NCI-H345 (cell line): ENCODE data around the gene ACACB.

Source experiments
- DNase-seq: peaks from one replicate; lab custom pipeline; 2025; lab: John Stamatoyannopoulos, UW

The ACACB gene

DNA sequence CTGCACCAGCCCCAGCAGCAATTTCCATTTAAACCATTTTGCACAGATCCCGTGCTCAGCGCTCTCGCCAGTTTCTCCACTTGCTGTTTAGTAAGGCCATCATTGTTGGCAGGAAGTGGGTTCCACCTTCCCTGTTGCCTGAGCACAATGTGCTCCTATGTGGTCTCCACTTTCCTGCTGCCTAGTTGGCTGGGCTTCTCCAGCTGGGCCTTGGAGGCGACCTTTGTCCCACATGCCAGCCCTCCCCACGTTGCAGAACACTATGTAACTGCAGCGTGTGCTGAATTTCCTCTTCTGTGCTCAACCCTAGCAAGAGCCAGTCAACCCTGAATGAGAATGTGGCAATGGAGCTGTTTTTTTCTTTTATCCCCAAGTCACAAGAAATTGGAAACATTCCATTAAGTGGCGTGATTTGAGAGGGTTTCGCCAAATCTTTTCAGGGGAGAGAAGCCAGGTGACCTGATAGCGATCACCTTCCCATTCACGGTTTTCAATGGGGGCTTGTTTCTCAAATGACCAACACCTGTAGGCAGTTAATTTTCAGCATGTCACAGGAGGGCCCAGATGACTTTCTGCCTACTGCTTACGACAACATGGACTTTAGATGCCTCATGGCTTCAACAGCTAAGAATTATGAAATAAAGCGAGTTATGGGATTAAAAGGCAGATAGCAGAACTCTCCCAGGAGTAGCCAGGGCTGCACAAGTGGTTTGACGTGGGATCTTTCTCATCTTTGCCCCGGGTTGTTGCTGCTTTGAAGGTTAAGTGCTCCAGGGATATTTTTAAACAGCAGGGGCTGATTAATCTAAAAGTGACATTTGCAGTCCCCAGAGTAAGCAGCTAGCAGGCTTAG is at the start of gene ACACB:
ACACB (plus strand) TSS at position 830 of the 853 bp plus-strand sequence. CDS start 22,819 bp downstream, outside the sequence.
- no peak for DNase-seq

DNA sequence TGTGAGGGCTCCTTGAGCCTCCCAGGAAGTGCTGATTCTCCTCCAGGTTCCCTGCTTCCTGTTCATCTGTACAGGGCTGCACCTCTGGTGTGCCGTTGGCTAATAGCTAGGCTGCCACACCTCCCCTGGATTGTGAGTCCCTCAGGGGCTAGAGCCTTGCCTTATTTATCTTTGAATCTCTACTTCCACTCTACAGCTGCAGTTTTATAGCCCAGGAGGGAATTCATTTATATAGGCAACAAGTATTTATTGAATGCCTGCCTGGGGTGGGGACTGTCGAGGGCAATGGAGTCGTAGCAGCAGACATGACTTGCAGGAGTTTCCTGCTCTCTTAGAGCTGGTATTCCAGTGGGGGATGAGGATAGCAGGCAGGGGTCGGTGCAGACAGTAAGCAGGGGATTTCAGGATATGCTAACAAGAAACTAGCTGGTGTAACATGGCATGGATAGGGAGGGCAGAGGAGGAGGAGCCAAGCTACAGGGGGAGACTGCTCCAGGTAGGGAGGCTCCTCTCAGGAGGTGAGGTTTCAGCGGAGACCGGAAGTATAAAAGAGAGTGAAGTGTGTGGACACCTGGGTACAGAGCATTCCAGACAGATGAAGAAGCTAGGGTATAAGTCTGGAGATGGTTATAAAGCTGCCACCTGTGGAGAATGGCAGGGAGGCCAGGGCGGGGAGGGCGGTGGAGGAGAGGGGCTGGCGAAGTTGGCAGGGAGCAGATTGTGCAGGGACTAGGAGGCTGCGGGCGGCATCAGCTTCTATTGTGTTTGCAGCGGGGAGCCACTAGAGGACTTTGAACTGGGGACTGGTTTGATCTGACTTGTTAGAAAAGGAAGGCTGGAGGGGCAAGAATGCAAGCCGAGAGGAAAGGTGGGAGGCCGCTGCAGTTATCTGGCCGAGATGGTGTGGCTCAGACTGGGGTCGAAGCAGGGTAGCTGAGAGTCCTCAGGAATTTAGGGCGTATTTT is 46.8 kb upstream of the ACACB start:
- DNase-seq = no peak

DNA sequence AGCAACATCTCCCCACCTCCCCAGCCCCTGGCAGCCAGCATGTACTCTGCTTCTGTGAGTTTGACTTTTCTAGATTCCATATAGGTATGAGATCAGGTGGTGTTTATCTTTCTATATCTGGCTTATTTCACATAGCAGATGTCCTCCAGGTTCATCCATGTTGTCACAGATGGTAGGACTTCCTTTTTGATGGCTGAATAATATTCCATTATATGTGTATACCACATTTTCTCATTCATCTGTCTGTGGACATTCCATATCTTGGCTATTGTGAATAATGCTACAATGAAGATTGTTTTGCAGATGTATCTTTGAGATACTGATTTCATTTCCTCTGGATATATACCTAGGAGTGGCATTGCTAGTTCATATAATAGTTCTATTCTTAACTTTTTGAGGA is 41.5 kb upstream of the ACACB start:
- no peak for DNase-seq

DNA sequence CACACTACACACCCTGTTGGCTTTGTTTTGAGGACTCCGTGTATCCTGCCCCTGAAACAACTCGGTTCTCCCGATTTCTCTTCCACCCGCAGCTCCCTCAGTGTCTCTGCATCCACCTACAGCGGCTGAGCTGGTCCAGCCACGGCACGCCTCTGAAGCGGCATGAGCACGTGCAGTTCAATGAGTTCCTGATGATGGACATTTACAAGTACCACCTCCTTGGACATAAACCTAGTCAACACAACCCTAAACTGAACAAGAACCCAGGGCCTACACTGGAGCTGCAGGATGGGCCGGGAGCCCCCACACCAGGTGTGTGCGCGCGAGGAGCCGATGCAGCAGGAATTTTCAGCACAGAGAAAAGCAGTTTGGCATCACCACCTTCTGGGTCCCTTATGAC is 33.6 kb upstream of the ACACB start:
- no peak for DNase-seq

DNA sequence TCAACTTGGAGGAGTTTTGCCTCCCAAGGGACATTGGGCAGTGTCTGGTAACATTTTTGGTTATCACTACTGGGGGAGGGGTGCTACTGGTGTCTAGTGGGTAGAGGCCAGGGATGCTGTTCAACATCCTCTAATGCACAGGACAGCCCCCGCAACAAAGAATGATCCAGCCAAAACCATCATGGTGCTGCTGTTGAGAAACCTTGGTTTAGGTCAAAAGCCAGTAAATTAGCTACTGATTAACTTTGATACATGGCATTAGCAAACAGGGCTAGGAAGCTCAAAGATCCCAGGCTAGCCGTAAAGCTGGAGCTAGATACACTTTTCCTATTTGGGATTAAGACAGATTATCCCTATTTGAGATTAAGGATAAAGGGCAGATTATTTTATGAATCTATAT is 32.0 kb upstream of the ACACB start:
- DNase-seq = no peak

DNA sequence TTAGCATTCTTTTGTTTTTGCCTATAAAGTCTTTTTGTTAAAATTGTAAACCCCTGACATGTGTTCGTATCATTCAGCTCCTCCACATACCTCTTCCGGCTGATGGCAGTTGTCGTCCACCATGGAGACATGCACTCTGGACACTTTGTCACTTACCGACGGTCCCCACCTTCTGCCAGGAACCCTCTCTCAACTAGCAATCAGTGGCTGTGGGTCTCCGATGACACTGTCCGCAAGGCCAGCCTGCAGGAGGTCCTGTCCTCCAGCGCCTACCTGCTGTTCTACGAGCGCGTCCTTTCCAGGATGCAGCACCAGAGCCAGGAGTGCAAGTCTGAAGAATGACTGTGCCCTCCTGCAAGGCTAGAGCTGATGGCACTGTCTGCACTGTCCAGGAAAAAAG is 30.8 kb upstream of the ACACB start:
- DNase-seq = no peak

DNA sequence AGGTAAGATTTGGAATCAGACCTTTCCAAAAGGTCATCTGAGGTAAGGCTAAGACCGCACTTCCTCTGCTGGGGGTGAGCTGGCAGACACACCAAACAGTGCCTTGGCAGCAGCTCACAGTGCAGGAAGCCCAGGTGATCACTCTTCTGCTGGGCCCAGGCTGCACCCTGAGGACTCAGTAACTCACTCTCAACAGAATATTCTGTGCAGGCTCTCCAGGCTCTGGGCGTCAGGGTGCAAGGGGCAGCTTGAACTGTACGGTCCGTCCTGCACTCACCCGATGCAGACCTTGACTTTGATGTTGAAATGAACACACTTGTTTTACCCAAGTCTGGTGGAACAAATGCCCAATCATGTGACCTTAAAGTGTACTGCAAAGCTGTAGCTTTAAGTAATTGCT is 29.1 kb upstream of the ACACB start:
- DNase-seq = no peak

DNA sequence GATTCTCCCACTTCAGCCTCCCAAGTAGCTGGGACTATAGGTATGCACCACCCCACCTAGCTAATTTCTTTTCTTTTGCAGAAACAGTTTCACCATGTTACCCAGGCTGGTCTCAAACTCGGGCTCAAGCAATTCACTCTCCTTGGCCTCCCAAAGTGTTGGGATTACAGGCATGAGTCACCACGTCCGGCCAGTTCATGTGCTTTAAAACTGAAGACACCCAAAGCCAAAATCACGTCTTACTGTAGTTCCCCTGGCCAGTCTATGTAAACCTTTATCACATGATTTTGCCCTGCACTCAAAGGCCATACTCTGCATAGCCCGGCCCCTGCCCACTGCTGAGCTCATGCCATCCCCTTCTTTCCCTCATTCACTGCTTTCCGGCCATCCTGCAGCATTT is 27.6 kb upstream of the ACACB start:
- DNase-seq = no peak

DNA sequence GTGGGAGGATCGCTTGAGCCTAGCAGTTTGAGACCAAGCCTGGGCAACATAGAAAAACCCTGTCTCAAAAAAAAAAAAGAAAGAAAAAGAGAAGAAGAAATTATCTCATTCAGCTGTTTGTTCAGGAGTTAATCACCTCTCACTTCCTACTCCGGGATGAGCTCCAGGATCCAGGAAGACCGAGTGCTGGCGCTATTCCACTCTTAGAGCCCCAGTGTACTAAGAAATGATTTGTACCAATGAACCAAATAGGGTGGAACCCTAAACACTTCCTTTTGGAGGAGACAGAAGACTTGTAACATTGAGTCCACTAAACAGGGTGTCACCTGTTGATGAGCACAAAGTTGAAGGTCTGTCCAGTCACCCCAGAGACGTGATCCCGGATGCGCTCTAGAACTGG is 26.7 kb upstream of the ACACB start:
- DNase-seq = no peak

DNA sequence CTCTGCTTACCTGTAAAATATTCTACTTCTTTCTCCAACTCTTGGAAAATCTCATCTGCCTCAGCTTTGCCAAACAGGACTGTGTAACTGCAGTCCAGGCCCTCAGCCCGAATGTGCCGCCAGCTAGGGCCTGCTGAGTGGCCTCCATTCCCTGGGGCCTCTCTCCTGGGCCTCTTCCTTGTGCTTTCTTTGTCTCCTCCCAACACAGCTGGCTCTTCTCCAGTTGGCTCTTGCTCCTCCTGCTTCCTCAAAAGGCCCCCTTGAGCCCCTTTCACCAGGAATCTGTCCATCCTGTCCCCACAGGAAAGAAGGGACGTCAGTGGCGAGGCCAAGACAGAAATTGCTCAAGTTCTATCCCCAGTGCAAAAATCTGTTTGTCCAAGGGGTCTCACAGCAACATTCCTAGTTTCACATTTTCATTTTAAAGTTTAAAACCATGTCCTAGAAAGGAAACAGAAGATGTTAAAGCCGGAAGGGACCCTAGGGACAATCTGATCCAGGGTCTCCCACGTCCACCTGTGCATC is 23.8 kb upstream of the ACACB start:
- DNase-seq = no peak

DNA sequence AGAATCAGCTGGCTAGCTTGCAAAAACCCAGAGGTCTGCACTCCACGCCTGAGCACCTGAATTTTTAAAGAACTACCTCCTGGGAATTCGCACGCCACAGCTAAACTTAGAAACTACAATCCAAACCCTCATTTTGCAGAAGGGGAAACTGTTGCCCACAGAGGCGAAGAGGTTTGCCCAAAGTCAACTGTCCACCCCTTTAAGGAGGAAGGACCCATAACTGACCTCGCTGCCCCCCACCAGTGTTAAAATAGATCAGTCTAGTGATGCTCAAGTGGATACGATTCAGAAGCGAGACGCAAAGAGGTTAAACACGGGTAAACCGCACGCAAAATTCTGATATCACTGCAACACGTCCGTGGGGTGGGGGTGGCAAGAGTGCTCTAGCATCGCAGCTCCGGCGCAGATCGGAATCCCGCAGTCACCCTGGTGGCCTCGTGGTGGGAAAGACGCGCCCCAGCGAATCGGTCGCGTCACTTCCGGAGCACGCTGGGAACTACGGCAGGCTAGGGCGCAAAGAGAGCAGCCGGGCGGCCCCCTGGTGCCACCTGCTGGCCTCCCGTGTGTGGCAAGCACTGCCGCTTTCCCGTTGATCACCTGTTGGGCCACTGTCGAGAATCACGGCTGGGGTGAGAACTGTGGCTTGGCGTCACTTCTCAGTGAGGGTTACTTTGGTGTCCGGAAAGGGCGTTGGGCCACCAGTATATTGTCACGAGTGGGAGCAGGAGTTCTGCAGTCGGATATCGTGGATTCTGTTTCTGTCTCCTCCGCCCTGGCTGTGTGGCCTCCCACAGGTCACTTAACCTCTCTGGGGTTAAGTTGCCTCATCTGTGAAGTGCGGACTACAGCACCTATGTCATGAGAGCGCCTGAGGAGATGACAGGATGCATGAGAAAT is 23.1 kb upstream of the ACACB start, which contains the start of gene ALKBH2:
ALKBH2 (minus strand) TSS at position 451 of the 897 bp plus-strand sequence. CDS start 686 bp downstream, outside the sequence.
- DNase-seq = peak; percentile 95

DNA sequence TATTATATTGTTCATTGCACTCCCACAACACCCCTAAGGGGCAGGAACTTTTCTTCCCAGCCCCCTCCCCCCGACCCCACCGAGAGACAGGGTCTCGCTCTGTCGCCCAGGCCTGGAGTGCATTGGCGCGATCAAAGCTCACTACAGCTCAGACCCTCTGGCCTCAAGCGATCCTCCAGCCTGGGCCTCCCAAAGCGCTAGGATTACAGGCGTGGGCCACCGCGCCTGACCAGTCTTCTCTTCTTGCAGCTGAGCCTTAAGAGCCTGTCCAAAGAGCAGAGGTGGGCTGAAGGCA is 19.3 kb upstream of the ACACB start:
- no peak for DNase-seq

DNA sequence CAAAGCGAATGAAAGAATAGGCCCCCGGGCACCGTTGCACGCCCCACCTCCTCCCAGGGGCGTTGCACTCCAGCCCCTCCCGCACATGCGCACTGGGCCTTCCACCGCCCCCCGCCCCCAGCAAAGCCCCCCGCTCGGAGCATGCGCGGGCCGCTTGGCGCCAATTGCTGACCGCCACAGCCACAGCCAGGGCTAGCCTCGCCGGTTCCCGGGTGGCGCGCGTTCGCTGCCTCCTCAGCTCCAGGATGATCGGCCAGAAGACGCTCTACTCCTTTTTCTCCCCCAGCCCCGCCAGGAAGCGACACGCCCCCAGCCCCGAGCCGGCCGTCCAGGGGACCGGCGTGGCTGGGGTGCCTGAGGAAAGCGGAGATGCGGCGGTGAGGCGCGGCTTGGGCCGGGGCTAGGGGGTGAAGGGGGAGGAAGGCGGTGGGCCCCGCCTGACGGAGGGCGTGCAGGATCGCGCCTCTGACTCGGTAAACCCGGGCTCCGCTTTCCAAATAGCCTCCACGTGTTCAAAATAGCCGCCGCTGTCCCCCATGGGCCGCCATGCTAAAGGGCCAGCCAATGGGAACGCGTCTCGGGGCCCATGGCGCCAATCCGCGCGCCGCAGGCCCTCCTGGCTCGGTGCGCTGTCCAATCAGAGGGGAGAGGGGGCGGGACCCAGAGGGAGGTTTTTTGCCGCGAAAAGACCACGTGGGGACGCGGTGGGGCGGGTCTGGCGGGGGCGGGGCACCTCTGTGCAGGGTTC is 18.8 kb upstream of the ACACB start, which contains the start of gene UNG:
UNG (plus strand) TSS at position 163 of the 748 bp plus-strand sequence; CDS start at position 246, 83 bp downstream.
- peak; percentile 98 for DNase-seq

DNA sequence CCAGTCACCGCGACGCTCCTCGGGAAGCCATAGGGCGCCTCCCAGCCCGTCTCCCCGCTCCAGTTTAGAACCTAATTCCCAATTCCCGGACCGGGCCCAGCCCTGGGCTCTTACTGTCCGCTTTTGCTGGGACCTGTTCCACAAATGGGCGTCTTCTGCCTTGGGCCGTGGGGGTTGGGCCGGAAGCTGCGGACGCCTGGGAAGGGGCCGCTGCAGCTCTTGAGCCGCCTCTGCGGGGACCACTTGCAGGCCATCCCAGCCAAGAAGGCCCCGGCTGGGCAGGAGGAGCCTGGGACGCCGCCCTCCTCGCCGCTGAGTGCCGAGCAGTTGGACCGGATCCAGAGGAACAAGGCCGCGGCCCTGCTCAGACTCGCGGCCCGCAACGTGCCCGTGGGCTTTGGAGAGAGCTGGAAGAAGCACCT is 18.2 kb upstream of the ACACB start:
- no peak for DNase-seq

DNA sequence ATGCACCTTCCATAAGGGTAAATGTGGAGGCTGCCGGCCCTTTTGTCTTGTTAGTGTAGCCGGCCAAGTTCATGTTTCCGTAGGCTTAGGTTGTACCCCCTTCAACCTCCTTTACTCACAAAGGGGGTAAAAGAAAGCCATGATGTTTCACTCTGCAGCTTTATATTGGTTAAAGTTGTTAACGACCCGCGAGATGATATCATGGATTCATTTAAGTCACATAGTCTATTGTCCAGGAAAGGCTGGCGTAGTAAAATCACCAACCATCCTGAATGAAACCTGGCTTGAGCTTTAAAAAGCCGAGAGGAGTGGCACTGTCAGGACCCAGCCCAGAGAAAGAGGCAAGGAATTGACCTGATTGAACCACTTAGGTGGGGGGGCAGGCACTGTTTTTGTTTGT is 17.7 kb upstream of the ACACB start:
- DNase-seq = no peak

DNA sequence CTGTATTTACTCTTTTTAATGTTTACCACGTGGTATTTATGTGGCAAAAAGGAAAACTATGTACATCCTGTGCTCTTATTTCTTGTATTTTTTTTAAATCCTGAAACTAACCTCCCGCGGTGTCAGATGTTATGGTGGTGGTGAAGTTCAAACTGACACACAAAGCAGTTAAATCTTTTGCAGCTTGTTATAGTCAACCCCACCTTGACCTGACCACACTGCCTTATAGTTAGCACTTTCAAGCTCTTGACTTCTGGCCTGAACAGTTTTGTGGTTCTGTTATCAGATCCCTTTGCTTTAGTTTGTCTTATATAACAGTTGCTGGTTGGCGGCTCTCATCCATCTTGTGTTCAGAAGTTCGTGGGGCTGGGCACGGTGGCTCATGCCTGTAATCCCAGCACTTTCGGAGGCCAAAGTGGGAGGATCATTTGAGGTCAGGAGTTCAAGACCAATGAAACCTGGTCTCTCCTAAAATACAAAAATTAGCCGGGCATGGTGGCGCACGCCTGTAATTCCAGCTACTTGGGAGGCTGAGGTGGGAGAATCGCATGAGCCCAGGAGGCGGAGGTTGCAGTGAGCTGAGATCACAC is 16.9 kb upstream of the ACACB start:
- DNase-seq = no peak

DNA sequence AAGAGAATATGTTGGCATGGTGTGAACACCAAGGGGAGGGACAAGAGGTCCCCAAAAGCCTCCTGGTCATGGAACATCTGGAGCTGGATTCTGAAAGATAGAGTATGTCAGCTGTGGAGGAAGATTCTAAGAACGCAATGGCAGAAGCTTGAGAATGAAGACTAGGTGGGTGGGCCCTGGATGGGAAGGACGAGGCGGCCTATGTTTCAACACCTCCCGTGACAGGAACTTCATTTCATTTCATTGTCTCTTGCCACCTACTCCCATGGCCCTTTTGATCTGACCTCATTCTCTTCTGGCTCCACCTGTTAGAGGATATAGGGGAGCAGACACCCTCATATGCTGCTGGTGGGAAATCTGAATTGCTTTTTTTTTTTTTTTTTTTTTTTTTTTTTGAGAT is 15.6 kb upstream of the ACACB start:
- DNase-seq = no peak

DNA sequence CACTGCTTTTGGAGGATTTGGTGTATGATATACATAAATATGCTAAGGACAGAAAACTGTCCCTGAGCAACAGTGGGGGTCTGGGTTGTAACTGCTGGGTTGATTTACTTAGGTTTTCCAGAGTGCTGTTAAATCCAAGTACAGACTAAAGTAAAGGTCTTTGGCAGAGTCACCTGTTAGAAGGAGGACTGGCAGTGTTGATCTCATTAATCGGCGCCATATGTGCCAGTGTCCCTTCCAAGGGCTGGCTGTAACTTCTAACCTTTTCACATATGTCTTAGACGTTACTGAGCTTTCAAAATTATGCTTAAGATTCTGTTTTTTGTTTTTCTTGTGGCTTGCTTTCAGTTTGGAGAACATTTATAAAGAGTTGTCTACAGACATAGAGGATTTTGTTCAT is 13.9 kb upstream of the ACACB start:
- no peak for DNase-seq

DNA sequence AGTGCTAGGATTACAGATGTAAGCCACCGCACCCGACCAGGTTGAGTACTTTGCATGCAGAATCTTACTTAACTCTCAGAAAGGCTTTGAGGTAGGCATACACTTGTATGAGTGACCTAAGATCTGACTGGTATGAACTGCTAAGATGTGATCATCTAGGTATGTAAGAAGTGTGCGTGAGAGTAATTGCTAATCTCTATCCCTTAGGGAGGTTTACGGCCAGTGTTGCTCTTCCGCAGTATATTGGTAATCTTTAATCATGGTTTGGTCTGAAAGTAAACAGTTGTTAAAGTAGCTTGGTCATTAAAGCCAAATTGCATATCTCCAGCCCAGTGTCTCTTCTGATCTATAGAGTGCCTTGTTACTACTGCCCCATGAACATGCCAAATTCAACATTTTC is 11.2 kb upstream of the ACACB start:
- no peak for DNase-seq

DNA sequence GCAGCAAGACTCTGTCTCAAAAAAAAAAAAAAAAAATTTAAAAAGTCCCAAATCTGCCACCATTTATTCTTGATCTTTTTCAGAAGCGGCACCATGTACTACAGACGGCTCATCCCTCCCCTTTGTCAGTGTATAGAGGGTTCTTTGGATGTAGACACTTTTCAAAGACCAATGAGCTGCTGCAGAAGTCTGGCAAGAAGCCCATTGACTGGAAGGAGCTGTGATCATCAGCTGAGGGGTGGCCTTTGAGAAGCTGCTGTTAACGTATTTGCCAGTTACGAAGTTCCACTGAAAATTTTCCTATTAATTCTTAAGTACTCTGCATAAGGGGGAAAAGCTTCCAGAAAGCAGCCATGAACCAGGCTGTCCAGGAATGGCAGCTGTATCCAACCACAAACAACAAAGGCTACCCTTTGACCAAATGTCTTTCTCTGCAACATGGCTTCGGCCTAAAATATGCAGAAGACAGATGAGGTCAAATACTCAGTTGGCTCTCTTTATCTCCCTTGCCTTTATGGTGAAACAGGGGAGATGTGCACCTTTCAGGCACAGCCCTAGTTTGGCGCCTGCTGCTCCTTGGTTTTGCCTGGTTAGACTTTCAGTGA is 6.5 kb upstream of the ACACB start:
- DNase-seq = no peak
